ENCODE data around the gene AQR. TPM values are rescaled to one million over a fixed set of nuclear protein-coding genes. Genes with fewer than 3 reads are reported as not detected.
"Not testable (repeated sequence)": the region's sequence is repeated elsewhere in the genome, so short reads cannot be mapped to it uniquely, and the experiment has no call there.

AQR gene
- total and polyA plus RNA-seq, 12 donors = 10.2 to 43.4 (median 28.3) TPM

- H3K27me3 ChIP-seq = no peaks in the 10 kb centered on the region
- intact Hi-C loops (cut with DNase I) = no loop called here
- H3K36me3 ChIP-seq (replicated peaks in 1 of 2) = peaks cover 0 to 70% of the 10 kb centered on the region in 2 donors
- TF ChIP-seq CTCF (IDR thresholded peaks at IDR 0.05) = no peak
- 84 to 98% (median 91%) methylated on average over 3 of the region's 3 CpGs for WGBS, 4 donors
- H3K27ac ChIP-seq = no peak overlapping the region
- no peaks in the 10 kb centered on the region for H3K4me1 ChIP-seq (replicated peaks in 1 of 2)
- H3K4me3 ChIP-seq = no peak overlapping the region
- no peaks in the 10 kb centered on the region for H3K9me3 ChIP-seq (replicated peaks in 1 of 3)
- no peak for DNase-seq
These were observed 36.0 kb downstream of the AQR start for GRCh38 chr15:34933432-34933975.

- not testable (repeated sequence) for H3K4me1 ChIP-seq (replicated peaks in 1 of 2); DNase-seq; H3K27me3 ChIP-seq; H3K9me3 ChIP-seq (replicated peaks in 1 of 3); H3K4me3 ChIP-seq; H3K27ac ChIP-seq
- intact Hi-C loops (cut with DNase I) = loop anchor here in 1 of 2 donors (10.0 kb wide), 1 partner anchor 224 kb away; no protein-coding TSS in a partner anchor
- H3K36me3 ChIP-seq (replicated peaks in 1 of 2) = peaks cover 0 to 40% of the 10 kb centered on the region in 2 donors
- WGBS, 4 donors = 97 to 98% (median 97%) methylated on average over 6 of the region's 6 CpGs
These were observed 41.2 kb downstream of the AQR start for GRCh38 chr15:34928349-34928748.

GRCh38 chr15:34927726-34928125 is 41.8 kb downstream of the AQR start:
- no peaks in the 10 kb centered on the region for H3K4me1 ChIP-seq (replicated peaks in 1 of 2)
- WGBS, 4 donors = 75 to 90% (median 87%) methylated on average over 2 of the region's 2 CpGs
- H3K27ac ChIP-seq = no peak overlapping the region
- intact Hi-C loops (cut with DNase I) = loop anchor here in 1 of 2 donors (10.0 kb wide), 1 partner anchor 223 kb away; no protein-coding TSS in a partner anchor
- H3K36me3 ChIP-seq (replicated peaks in 1 of 2) = peaks cover 0 to 35% of the 10 kb centered on the region in 2 donors
- H3K4me3 ChIP-seq = no peak overlapping the region
- H3K9me3 ChIP-seq (replicated peaks in 1 of 3) = no peaks in the 10 kb centered on the region
- no peaks in the 10 kb centered on the region for H3K27me3 ChIP-seq
- no peak for DNase-seq
- TF ChIP-seq CTCF (IDR thresholded peaks at IDR 0.05) (no peak), POLR2A (IDR thresholded peaks at IDR 0.05) (no peak)

- no peak for DNase-seq
- TF ChIP-seq CTCF (IDR thresholded peaks at IDR 0.05) (no peak), POLR2A (IDR thresholded peaks at IDR 0.05) (no peak)
- intact Hi-C loops (cut with DNase I) = loop anchor here in 1 of 2 donors (10.0 kb wide), 1 partner anchor 290 kb away; no protein-coding TSS in a partner anchor
- H3K9me3 ChIP-seq (replicated peaks in 1 of 3) = no peaks in the 10 kb centered on the region
- no peak overlapping the region for H3K27ac ChIP-seq
- no peaks in the 10 kb centered on the region for H3K27me3 ChIP-seq
- H3K4me3 ChIP-seq = no peak overlapping the region
- H3K4me1 ChIP-seq (replicated peaks in 1 of 2) = no peaks in the 10 kb centered on the region
- H3K36me3 ChIP-seq (replicated peaks in 1 of 2) = peaks cover 0 to 61% of the 10 kb centered on the region in 2 donors
- 90 to 98% (median 95%) methylated on average over 2 of the region's 2 CpGs for WGBS, 4 donors
These were observed 55.2 kb downstream of the AQR start for GRCh38 chr15:34914317-34914716.

- H3K36me3 ChIP-seq (replicated peaks in 1 of 2) = peaks cover 0 to 34% of the 10 kb centered on the region in 2 donors
- DNase-seq = no peak
- H3K9me3 ChIP-seq (replicated peaks in 1 of 3) = no peaks in the 10 kb centered on the region
- no peak for TF ChIP-seq POLR2A (IDR thresholded peaks at IDR 0.05)
- TF ChIP-seq CTCF (IDR thresholded peaks at IDR 0.05) = no peak
- no peaks in the 10 kb centered on the region for H3K4me1 ChIP-seq (replicated peaks in 1 of 2)
- H3K4me3 ChIP-seq = no peak overlapping the region
- intact Hi-C loops (cut with DNase I) = no loop called here
- 77 to 100% (median 94%) methylated on average over 1 of the region's 1 CpG for WGBS, 4 donors
- H3K27me3 ChIP-seq = no peaks in the 10 kb centered on the region
- no peak overlapping the region for H3K27ac ChIP-seq
These were observed 64.5 kb downstream of the AQR start for GRCh38 chr15:34905047-34905446.
